Type B pancreatic cell (in vitro differentiated cells): ENCODE data around the gene WDR64. TPM values are rescaled to one million over a fixed set of nuclear protein-coding genes. Genes with fewer than 3 reads are reported as not detected.
A peak's percentile ranks its signal among the peaks of the same experiment; 100 is the strongest.

Experiments used
- DNase-seq: peaks from one replicate; pipeline ENCODE4 v3.0.0; 2021; ENCODE audit warnings: mixed read lengths; ENCODE audit not compliant: unreplicated experiment; ENCODE audit errors: extremely low spot score
- H3K27ac Mint-ChIP-seq: 2 replicates; pipeline ENCODE4 v1.8.0; 2021; ENCODE audit warnings: mild to moderate bottlenecking, mixed read lengths
- H3K27me3 Mint-ChIP-seq: 2 replicates; pipeline ENCODE4 v1.8.0; 2021; ENCODE audit warnings: mixed read lengths
- H3K36me3 Mint-ChIP-seq: 2 replicates; pipeline ENCODE4 v1.8.0; 2021; ENCODE audit warnings: mixed read lengths
- H3K4me1 Mint-ChIP-seq: one replicate; pipeline ENCODE4 v1.8.0; 2021; ENCODE audit warnings: mixed read lengths; ENCODE audit not compliant: unreplicated experiment
- H3K4me3 Mint-ChIP-seq: 2 replicates; pipeline ENCODE4 v1.8.0; 2021; ENCODE audit warnings: mild to moderate bottlenecking, mixed read lengths
- H3K9me3 Mint-ChIP-seq: 2 replicates; pipeline ENCODE4 v1.8.0; 2021; ENCODE audit warnings: mixed read lengths
- total RNA-seq: library from RNA; stranded (reverse); gene quantifications from 2 replicates; pipeline ENCODE4 v1.2.1, GENCODE V29; 2021; ENCODE audit warnings: low replicate concordance
- TF ChIP-seq, protein P1 (sequence below): fragments of 200-600 bp; sonication (generic); conservative IDR thresholded peaks from 2 replicates; pipeline ENCODE4 v1.5.0; 2021; ENCODE audit warnings: antibody characterized with exemption, mild to moderate bottlenecking

Gene WDR64
- total RNA-seq, 1 donor from 2014 or later, result not detected

DNA sequence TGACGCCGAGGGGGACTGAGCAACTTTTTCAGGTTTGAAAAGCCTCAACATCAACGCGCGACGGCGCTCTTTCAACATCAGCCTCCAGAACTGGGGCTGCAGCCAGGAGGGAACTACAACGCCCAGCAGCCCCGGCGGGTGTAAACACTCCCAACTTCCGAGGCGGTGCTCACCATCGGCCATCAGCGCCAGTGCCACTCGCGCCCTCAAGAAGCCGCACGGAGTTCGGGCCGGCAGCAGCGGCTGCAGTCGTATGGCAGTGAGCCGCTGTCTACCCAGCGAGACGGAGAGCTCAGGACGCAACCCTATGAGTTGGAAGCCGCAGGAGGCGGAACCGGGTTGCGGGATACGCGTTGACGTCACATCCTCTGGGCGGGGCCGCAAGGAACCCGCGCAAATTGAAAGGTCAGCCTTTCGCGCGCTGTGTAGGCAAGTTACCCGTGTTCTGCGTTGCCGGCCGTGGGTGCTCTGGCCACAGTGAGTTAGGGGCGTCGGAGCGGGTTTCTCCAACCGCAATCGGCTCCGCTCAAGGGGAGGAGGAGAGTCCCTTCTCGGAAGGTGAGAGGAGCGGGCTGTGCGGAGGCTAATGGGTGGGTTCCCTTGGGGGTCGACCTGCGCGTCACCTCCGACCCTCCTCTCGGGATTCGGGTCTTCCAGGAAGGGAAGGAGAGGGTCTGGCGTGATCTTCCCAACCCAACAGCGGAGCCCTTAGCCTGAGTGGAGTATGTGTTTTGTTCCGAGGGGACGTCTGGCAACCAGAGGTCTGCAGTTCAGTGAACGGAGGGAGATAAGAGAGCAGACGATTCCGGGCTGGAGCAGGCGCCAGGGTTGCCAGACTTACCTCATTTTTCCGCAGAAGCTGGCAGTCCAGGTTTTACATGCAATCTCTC is 196.0 kb downstream of the WDR64 start, which contains the start of gene EXO1:
EXO1 (plus strand) TSS at position 409 of the 890 bp plus-strand sequence. CDS start 2,222 bp downstream, outside the sequence.
- Mint-ChIP-seq H3K4me1 (peaks cover 18% of the 10 kb centered on the region), H3K36me3 (peaks cover 4% of the 10 kb centered on the region), H3K9me3 (no peaks in the 10 kb centered on the region), H3K27ac (peak within 1 kb of the TSS; percentile 99), H3K4me3 (peak within 1 kb of the TSS; percentile 99), H3K27me3 (peaks cover 5% of the 10 kb centered on the region)
- TF ChIP-seq, protein P1, sequence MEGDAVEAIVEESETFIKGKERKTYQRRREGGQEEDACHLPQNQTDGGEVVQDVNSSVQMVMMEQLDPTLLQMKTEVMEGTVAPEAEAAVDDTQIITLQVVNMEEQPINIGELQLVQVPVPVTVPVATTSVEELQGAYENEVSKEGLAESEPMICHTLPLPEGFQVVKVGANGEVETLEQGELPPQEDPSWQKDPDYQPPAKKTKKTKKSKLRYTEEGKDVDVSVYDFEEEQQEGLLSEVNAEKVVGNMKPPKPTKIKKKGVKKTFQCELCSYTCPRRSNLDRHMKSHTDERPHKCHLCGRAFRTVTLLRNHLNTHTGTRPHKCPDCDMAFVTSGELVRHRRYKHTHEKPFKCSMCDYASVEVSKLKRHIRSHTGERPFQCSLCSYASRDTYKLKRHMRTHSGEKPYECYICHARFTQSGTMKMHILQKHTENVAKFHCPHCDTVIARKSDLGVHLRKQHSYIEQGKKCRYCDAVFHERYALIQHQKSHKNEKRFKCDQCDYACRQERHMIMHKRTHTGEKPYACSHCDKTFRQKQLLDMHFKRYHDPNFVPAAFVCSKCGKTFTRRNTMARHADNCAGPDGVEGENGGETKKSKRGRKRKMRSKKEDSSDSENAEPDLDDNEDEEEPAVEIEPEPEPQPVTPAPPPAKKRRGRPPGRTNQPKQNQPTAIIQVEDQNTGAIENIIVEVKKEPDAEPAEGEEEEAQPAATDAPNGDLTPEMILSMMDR, result peak; percentile 38
- DNase-seq, result peak; percentile 88

DNA sequence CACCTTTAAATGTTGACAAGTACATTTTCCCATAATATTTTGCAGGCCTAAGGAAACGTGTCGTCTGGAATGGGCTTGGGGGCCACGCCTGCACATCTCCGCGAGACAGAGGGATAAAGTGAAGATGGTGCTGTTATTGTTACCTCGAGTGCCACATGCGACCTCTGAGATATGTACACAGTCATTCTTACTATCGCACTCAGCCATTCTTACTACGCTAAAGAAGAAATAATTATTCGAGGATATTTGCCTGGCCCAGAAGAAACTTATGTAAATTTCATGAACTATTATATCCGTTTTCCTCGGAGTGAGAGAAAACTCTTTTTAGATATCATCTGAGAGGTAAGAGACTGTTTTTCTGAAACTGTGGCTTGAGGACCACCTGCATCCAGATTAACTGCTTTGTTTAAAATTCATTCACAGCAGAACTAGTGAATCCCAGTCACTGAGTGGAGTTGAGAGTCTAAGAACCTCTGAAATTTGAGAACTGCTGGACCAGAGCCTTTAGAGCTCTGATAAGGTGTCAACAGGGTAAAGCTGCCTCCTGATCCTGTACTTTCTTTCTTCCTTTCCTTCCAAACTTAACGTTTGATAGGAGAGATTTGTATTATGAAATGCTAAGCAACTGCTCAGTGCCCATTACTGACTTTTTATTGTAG is 196.7 kb downstream of the WDR64 start:
- Mint-ChIP-seq H3K4me3 (peak overlapping the region; percentile 99), H3K4me1 (peaks cover 18% of the 10 kb centered on the region), H3K27me3 (peaks cover 4% of the 10 kb centered on the region), H3K36me3 (peaks cover 9% of the 10 kb centered on the region), H3K27ac (peak overlapping the region; percentile 99), H3K9me3 (no peaks in the 10 kb centered on the region)
- no peak for DNase-seq
- TF ChIP-seq, protein P1, result no peak

DNA sequence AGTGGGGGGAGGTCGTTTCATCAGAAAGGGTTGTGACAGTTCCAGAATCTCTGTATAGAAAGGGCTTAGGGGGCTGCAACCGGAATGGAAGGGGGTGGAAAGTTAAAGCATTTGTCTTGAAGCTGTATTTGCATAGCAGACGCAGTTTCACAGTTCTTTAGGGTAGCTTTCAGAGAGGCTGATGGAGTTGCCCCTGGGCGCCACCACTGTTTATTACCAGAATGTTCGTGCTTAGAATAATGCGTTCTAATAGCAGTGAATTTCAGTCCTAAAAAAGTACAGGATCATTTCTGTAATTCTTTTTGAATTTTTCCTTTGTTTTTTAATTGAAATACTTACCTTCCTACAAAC is 197.2 kb downstream of the WDR64 start:
- Mint-ChIP-seq H3K4me3 (peak overlapping the region; percentile 99), H3K4me1 (peaks cover 18% of the 10 kb centered on the region), H3K27ac (peak overlapping the region; percentile 99), H3K36me3 (peaks cover 9% of the 10 kb centered on the region), H3K27me3 (no peaks in the 10 kb centered on the region), H3K9me3 (no peaks in the 10 kb centered on the region)
- TF ChIP-seq, protein P1, result no peak
- DNase-seq, result no peak

Other genes starting within 250 kb of the WDR64 start
- gene FH, start 132.5 kb upstream of the WDR64 start, total RNA-seq, result 79.9 and 84.0 TPM in 2 replicates
- gene KMO, start 119.9 kb upstream of the WDR64 start, total RNA-seq, result 0.17 and 1.1 TPM in 2 replicates
- gene CHML, start 11.9 kb upstream of the WDR64 start, total RNA-seq, result 15.7 and 24.8 TPM in 2 replicates
- gene OPN3, start 11.9 kb upstream of the WDR64 start, total RNA-seq, result 13.1 and 25.6 TPM in 2 replicates
- 10.2 and 25.5 TPM in 2 replicates for gene EXO1, start 195.9 kb downstream of the WDR64 start, total RNA-seq